DMS153 treated with DMSO at 0.1 percent for 48 hours (cell line): ENCODE data around the gene SOCS3.
"Not testable (repeated sequence)": the region's sequence is repeated elsewhere in the genome, so short reads cannot be mapped to it uniquely, and the experiment has no call there.

ENCODE experiments used
- DNase-seq: peaks from one replicate; lab custom pipeline; 2025; ENCODE audit not compliant: unreplicated experiment; lab: John Stamatoyannopoulos, UW

The SOCS3 gene

DNA sequence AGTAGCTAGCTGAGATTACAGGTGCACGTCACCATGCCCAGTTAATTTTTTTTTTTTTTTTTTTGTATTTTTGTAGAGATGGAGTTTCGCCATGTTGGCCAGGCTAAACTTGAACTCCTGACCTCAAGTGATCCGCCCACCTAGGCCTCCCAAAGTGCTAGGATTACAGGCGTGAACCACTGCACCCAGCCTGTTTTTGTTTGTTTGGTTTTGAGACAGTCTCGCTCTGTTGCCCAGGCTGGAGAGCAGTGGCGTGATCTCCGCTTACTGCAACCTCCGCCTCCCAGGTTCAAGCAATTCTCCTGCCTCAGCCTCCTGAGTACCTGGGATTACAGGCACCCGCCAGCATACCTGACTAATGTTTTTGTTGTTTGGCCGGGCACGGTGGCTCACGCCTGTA, 28.5 kb downstream of the SOCS3 start:
- not testable (repeated sequence) for DNase-seq

GRCh38 chr17:78330570-78331224, 29.2 kb downstream of the SOCS3 start:
- DNase-seq, result no peak

DNA sequence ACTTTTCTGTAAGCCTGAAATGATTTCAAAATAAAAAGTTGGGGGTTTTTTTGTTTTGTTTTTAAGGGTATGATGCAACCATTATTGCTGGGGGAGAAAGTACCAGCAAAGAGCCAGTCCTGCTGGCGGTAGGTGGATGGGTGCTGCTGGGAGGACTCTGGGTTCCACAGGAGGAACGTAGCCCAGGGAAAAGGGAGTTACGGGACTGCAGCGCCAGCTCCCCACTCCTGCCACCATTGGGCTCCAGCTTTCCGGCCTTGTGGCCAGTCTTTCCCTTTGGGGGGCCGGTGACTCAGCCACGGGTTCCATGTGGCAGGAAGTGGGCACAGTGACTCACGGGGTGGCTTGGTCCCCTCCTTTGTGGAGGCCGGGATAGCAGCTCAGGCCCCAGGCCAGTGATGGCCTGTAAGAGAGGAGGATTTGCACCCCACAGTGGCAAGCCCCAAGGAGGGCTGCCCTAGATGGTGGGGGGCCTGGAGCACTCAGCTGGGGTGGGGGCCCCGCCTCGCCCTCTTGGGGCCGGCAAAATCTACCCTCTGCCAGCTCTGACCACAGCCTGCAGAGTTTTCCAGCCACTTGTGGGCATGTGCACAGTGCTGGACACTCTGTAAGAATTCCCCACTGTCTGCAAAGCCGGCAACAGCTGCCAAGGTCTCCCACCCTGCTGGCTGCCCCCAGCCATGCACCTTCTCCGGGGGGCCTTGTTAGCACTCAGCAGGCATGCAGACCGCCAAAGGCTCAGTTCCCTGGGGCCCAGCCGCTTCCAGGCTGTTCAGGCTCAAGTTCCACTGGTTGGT, 30.4 kb downstream of the SOCS3 start:
- no peak for DNase-seq

DNA sequence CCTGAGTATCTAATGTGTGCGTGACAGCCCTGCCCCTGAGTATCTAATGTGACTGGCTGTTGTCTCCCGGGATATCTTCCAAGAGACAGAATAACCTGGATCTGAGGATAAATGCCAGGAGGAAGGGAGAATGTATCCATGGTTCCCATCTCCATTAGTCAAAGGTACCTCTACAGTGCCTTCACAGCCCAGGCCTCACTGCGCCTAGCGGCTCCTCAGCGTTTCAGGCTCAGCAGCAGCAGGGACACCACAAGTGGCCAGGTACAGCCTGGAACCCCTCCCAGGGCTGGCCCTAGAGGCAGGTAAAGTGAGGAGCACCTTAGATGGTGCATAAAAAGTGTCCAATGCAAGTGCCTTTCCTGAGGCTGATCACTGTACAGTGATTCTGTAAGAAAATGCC, 32.0 kb downstream of the SOCS3 start:
- no peak for DNase-seq

GRCh38 chr17:78325076-78325687, 34.7 kb downstream of the SOCS3 start:
- no peak for DNase-seq

GRCh38 chr17:78324391-78325075, 35.3 kb downstream of the SOCS3 start:
- peak; percentile 15 for DNase-seq

- DNase-seq, result no peak
Observed at GRCh38 chr17:78323826-78324390, 36.0 kb downstream of the SOCS3 start.

DNA sequence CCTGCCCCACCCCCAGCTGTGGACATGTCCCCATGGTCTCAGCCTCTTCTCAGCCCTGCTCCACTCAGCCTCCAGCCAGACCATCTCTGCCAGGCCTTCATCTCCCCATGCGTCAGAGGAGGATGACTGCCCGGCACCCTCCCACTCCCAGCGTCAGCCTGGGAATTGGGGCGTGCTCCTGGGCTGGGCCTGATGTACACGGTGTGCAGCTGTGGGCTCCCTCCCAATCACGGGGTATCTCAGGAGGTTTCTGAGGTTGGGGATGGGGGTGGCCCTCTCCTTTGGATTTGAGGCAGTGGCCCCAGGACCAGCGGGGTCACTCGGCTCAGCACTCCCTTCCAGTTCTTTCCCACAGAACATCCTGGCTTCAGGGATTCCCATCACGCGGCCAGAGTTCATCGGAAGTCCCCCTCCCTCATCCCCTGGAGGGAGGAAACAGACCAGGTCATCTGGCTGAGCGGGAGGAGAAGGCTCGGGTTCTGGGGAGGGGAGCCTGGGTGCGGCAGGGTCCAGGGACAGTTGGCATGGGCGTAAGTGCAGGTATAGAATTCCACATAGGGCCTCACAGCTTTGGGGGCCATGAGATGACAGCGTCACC, 36.9 kb downstream of the SOCS3 start:
- DNase-seq, result no peak

DNA sequence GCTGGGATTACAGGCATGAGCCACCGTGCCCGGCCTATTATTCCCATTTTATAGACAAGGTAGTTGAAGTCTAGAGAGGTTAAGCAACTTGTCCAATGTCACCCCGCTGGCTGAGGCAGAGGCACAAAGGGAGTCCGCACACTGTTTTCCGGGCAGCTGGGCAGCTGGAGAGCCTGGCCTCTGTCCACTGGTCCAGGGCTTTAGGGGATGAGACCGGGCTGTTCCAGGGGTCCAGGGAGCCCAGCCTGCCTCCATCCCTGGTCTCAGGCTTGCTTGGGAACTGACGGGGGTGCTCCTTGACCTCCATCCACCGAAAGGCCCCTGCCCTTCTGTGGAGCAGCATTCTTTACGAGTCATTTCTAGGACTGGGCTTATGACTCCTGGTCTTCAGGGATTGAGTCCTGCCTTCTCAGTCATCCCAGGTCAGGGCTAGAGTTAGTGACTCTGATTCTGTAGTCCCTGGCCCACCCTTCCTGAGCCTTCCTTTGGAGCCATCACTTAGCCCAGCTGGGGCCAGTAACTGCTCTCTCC, 37.5 kb downstream of the SOCS3 start:
- no peak for DNase-seq

- no peak for DNase-seq
Observed at GRCh38 chr17:78318843-78319242, 41.0 kb downstream of the SOCS3 start.

DNA sequence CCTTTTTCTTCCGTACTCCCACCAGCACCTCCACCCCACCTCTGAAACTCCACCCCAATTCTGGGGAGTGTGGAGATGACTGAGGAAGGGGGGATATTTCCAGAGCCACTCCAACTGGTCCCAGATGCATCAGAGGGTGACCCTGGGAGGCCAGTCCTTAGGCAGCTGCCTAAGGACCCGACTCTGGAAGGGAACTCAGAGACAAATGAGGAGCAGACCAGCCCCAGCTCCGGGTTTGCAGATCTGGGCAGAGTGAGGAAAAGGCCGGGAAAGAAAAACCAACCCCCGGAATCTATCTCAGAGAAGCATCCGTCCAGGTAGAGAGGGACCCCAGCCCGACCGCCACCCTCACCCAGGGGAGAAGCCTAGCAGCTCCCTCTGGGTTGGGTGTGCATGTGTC, 41.5 kb downstream of the SOCS3 start:
- no peak for DNase-seq

GRCh38 chr17:78317794-78318400, 42.0 kb downstream of the SOCS3 start:
- no peak for DNase-seq

DNA sequence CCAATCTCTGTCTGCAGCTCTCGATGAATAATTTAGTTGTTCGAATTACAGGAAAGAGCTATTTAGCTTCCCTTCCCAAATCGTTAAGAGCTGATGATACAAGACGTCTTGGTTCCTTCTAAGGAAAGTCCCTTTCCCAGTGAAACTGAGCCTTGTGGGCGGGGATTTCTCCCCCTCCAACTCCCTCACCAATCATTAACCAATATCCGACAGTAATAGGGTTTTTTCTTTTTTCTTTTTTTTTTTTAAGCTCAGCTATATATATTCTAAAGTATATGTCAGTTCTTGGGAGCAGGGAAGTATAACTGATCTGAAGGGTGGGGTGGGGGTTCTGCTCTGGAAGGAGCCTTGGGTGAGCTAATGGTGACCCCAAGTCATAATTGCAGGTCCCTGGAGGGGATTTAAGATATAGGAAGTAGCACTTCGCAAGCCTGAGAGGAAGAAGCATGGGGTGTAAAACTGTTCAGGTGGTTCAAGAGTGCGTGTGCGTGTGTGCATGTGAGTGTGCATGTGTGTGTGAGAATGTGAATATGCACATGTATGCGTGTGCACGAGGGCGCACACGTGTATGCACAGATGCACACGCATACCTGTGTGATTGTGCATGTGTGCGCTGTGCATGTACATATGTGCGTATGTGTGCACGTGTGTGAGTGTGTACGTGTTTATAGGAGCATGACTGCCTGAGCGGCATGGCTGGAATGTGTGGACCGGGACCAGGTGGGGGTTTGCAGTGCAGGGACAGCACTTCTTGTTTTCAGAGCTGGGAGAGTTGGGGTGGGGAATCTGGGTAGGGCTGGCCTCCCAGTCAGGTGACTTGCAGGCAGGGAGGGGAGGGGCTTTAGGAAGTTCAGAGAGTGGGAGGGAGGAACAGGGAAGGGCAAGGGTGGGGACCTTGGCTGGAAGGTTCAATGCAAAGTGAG, 42.7 kb downstream of the SOCS3 start:
- DNase-seq, result no peak

DNA sequence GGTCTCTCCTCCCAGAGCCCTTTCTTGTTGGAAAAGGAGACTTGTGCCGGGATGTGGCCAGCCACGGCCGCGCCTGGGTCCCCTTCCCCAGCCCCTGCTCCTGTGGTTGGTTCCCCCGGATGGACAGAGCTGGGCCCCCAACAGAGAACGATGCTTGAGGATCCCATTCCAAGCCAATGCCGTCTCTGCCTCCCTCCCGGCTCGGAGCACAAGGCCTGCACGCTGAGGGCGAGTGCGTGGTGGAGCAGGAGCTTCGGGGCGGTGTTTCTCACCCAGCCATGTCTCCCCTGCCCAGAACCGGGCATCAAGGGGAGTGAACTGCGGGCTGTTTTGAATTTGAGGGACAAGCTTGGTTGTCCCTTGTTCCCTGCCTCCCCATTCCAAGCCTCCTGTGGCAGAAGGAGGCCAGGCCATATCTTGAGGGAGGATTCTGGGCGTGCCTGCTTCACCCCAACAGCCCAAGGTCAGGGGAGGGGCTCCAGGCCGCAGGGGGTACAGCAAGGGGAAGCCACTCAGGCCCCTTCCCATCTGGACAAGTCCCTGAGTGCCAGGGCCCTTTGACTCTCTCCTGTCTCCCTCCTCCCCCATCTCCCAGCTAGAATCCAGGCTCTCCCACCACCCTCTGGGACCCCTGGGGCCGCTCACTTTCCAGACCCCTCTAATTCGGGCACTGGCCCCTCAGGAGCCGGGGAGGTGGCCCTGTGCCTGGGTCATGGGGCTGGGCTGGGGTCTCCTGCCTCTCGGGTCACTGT, 43.6 kb downstream of the SOCS3 start:
- DNase-seq, result no peak

GRCh38 chr17:78315355-78316114, 44.3 kb downstream of the SOCS3 start:
- DNase-seq, result no peak

GRCh38 chr17:78314683-78315354, 45.1 kb downstream of the SOCS3 start:
- DNase-seq, result no peak
